ENCODE data around the gene C19orf85.

DNA sequence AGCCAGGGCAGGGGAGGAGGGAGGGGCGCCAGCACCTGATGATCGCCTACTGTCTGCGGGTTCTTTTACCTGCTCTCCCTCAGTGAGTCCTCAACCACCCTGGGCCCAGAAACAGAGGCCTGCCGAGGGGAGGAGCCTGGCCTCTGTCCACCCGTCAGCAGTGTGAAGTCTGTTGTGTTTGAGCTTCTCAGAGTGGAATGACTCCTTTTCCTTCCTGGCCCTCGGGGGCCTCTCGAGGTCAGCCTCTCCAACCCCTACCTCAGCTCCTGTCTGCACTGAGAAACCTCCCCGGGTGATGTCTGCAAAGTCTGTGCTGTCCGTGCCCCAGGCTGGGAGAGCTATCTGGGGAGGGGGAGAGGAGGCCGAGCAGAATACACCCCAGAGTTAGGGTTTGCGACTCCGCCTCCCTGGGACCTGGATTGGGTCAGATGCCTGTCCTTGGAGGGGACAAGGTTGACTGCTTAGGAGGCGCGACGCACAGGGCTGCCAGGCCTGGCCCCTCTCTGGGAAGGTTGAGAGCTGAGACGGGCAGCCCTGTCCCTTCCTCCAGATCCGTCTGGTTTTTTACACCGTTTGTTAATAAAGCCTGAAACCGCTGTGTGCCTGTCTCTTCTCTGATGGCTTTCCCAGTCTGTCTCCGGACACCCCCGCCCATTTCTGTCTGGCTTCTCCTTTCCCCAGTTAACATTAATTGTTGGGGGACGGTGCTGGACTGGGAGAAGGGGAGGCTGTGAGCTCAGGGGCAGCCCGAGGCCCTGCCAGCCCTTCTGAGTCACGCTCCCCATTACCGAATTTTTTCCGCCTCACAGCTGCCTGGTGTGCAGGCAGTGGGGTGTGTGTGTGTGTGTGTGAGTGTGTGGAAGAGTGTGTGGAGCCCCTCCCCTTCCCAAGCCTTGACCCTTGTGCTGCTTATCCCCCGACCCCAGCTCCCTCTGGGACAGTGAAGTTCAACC lies 22.7 kb upstream of the C19orf85 start:
- TF ChIP-seq GATA2 (IDR thresholded peaks at IDR 0.05; ENCODE audit: low read depth, low read length): no peak
- no peak for TF ChIP-seq GATA3 (IDR thresholded peaks at IDR 0.05; ENCODE audit: low read depth, low read length)
